ENCODE data around the gene LAMTOR5. TPM values are rescaled to one million over a fixed set of nuclear protein-coding genes. Genes with fewer than 3 reads are reported as not detected.

The LAMTOR5 gene
- total and polyA plus RNA-seq, 2 of the 4 experiments (the other 2 are of a cell fraction), result 159 to 369 TPM

DNA sequence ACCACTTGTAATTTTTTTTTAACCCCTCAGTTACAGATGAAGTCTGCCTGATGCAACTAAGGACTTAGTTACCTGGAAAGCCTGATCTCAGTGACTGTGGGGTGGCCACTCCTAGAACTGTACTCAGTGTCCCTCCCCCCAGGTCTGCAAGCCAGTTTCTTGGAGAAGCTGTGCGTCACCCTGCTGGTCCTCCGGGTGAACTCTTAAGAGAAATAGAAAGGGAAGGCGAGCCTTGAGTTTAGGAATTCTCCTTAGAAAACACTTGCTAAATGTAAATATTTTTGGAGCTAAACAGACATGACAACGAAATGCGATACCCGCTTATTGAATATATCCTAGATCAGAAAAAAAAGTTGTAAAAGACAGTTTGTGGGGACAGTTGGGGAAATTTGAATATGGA lies 17.4 kb downstream of the LAMTOR5 start:
- Histone ChIP-seq H3K36me3 (ENCODE audit: control insufficient read depth, insufficient read depth, low read length) (no peaks in the 10 kb centered on the region), H2BK20ac (ENCODE audit: low read depth, low read length) (no peak overlapping the region), H4K91ac (ENCODE audit: insufficient read depth, low read depth, low read length) (no peak overlapping the region), H3K79me1 (ENCODE audit: low read depth in 1 of 2, low read length in 2 of 2) (peaks cover 0 to 30% of the 10 kb centered on the region in 2 experiments), H3K4me3 (ENCODE audit: insufficient read depth, low read depth, low read length) (peak overlapping the region; percentile 43; the same call in 1 of the 2 replicates), H3K9me1 (ENCODE audit: insufficient read depth, low read length) (peaks cover 2% of the 10 kb centered on the region), H3K4me1 (ENCODE audit: control insufficient read depth, insufficient read depth, low read length) (peaks cover 21% of the 10 kb centered on the region), H3K27me3 (ENCODE audit: control insufficient read depth, insufficient read depth, low read length) (no peaks in the 10 kb centered on the region), H4K5ac (ENCODE audit: low read depth, low read length) (no peak overlapping the region), H3K4me2 (ENCODE audit: low read depth, low read length) (peak overlapping the region; percentile 79), H3K14ac (replicated peaks; ENCODE audit: low read depth, low read length) (no peak overlapping the region), H2BK5ac (ENCODE audit: low read depth, low read length, poor library complexity, severe bottlenecking) (peak overlapping the region; percentile 84), H4K8ac (ENCODE audit: low read depth in 2 of 2, low read length in 2 of 2) (no peak overlapping the region; a peak in 2 of 4 replicates), H2BK120ac (ENCODE audit: low read depth, low read length) (no peak overlapping the region), H3K9me3 (ENCODE audit: control insufficient read depth, insufficient read depth, low read length) (no peaks in the 10 kb centered on the region), H3K23ac (ENCODE audit: low read depth, low read length) (0 out of 2 replicates have a peak overlapping the region, but pooled peaks have one; percentile 54), H2BK15ac (ENCODE audit: low read depth, low read length) (peak overlapping the region; percentile 68; the same call in 1 of the 3 replicates), H2AFZ (replicated peaks; ENCODE audit: low read length, poor library complexity) (peak overlapping the region; percentile 67), H3K9ac (ENCODE audit: low read depth, low read length) (peak overlapping the region; percentile 47), H2AK5ac (ENCODE audit: low read depth, low read length) (no peak overlapping the region), H3K56ac (ENCODE audit: extremely low read depth, insufficient read depth, low read length) (no peak overlapping the region), H3K18ac (ENCODE audit: low read depth, low read length) (peak overlapping the region; percentile 39; the same call in 1 of the 2 replicates), H3K4ac (ENCODE audit: low read depth, low read length) (peak overlapping the region; percentile 84; the same call in 1 of the 2 replicates), H3K27ac (ENCODE audit: insufficient read depth, low read length) (peak overlapping the region; percentile 72; the same call in 1 of the 2 replicates), H4K20me1 (ENCODE audit: insufficient read depth, low read length) (peaks cover 3% of the 10 kb centered on the region; the same call in 1 of the 2 replicates), H2AK9ac (replicated peaks; ENCODE audit: low read depth, low read length, poor library complexity) (no peak overlapping the region)
- in situ Hi-C loops (cut with MboI; ENCODE audit: low sequenced_read_pairs) (no loop called here), intact Hi-C loops (cut with micrococcal nuclease) (loop anchor here (2.0 kb wide), 1 partner anchor 51 kb away; the partner anchor contains the start of gene RBM15), dilution Hi-C loops (cut with HindIII; ENCODE audit: low sequenced_read_pairs, unreplicated experiment) (no loop called here)
- CTCF ChIA-PET, result interaction anchor here (0.7 to 1.4 kb wide), 2 partner anchors 23 to 50 kb away, joined by 3 read pairs; no protein-coding TSS in a partner anchor
- no TSS peak for BruUV-seq (replicated peaks)
- POLR2A ChIA-PET (ENCODE audit: unreplicated experiment), result interaction anchor here (0.6 kb wide), 1 partner anchor 9 kb away, joined by 4 read pairs; no protein-coding TSS in a partner anchor
- ATAC-seq (ENCODE audit: low read depth), result peak; percentile 52
- TF ChIP-seq POLR2A (IDR thresholded peaks at IDR 0.05; ENCODE audit: low read depth, low read length) (no peak), SMC3 (IDR thresholded peaks at IDR 0.05; ENCODE audit: low read depth, low read length) (no peak), CEBPB (IDR thresholded peaks at IDR 0.05; ENCODE audit: low read depth, low read length) (no peak), FOS (IDR thresholded peaks at IDR 0.05; ENCODE audit: low read depth, low read length) (peak; percentile 36; the same call in 1 of the 2 replicates), MAZ (IDR thresholded peaks at IDR 0.05; ENCODE audit: borderline replicate concordance, low read depth, low read length) (peak; percentile 25; the same call in 1 of the 2 replicates), RCOR1 (IDR thresholded peaks at IDR 0.05; ENCODE audit: insufficient replicate concordance, low read length) (no peak), RAD21 (IDR thresholded peaks at IDR 0.05; ENCODE audit: low read length) (peak; percentile 31)
- TF ChIP-seq, protein P1, sequence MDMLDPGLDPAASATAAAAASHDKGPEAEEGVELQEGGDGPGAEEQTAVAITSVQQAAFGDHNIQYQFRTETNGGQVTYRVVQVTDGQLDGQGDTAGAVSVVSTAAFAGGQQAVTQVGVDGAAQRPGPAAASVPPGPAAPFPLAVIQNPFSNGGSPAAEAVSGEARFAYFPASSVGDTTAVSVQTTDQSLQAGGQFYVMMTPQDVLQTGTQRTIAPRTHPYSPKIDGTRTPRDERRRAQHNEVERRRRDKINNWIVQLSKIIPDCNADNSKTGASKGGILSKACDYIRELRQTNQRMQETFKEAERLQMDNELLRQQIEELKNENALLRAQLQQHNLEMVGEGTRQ (IDR thresholded peaks at IDR 0.05; ENCODE audit: low read depth, low read length), result no peak
- TF ChIP-seq, protein P2, sequence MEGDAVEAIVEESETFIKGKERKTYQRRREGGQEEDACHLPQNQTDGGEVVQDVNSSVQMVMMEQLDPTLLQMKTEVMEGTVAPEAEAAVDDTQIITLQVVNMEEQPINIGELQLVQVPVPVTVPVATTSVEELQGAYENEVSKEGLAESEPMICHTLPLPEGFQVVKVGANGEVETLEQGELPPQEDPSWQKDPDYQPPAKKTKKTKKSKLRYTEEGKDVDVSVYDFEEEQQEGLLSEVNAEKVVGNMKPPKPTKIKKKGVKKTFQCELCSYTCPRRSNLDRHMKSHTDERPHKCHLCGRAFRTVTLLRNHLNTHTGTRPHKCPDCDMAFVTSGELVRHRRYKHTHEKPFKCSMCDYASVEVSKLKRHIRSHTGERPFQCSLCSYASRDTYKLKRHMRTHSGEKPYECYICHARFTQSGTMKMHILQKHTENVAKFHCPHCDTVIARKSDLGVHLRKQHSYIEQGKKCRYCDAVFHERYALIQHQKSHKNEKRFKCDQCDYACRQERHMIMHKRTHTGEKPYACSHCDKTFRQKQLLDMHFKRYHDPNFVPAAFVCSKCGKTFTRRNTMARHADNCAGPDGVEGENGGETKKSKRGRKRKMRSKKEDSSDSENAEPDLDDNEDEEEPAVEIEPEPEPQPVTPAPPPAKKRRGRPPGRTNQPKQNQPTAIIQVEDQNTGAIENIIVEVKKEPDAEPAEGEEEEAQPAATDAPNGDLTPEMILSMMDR (conservative IDR thresholded peaks at IDR 0.05; ENCODE audit: low read depth, low read length), result peak; percentile 17; the same call in 1 of the 2 replicates
- peak; percentile 89 for DNase-seq
- WGBS, 2 experiments (ENCODE audit: extremely low coverage in 2 of 2, insufficient read length in 1 of 2), result no CpG with 5 or more reads among the region's 6 CpGs
